HG02840 (cell line): ENCODE measurements around the gene GPR152.
"Not testable (repeated sequence)": the region's sequence is repeated elsewhere in the genome, so short reads cannot be mapped to it uniquely, and the experiment has no call there.

Experiments used
- ATAC-seq: cut with Tn5 transposase; IDR thresholded peaks from one replicate; pipeline ENCODE4 v1.9.1; 2021; ENCODE audit warnings: mild to moderate bottlenecking, moderate library complexity, moderate number of reproducible peaks; ENCODE audit not compliant: unreplicated experiment, low FRiP score

The GPR152 gene

GRCh38 chr11:67466962-67467771 is 14.6 kb upstream of the GPR152 start:
- ATAC-seq = no peak

GRCh38 chr11:67466367-67466766 is 13.8 kb upstream of the GPR152 start:
- no peak for ATAC-seq

GRCh38 chr11:67465530-67465929 is 13.0 kb upstream of the GPR152 start:
- not testable (repeated sequence) for ATAC-seq

- ATAC-seq = no peak
Observed at GRCh38 chr11:67465189-67465510, 12.6 kb upstream of the GPR152 start.

- peak; percentile 40 for ATAC-seq
Observed at GRCh38 chr11:67464411-67465188, 12.1 kb upstream of the GPR152 start.

GRCh38 chr11:67463680-67464410 is 11.3 kb upstream of the GPR152 start:
- ATAC-seq = no peak

- no peak for ATAC-seq
Observed at GRCh38 chr11:67463186-67463585, 10.7 kb upstream of the GPR152 start.

GRCh38 chr11:67458266-67458665 is 5.7 kb upstream of the GPR152 start:
- no peak for ATAC-seq

- ATAC-seq = no peak
Observed at GRCh38 chr11:67457453-67457852, 4.9 kb upstream of the GPR152 start.

- ATAC-seq = no peak
Observed at GRCh38 chr11:67456068-67456705, 3.7 kb upstream of the GPR152 start.

- no peak for ATAC-seq
Observed at GRCh38 chr11:67455054-67455453, 2.5 kb upstream of the GPR152 start, which contains the start of gene CABP4. TSS of gene CABP4 (plus strand) at chr11:67455354. CDS start at chr11:67455424, 70 bp downstream.

GRCh38 chr11:67453816-67454732 is 1.5 kb upstream of the GPR152 start:
- no peak for ATAC-seq

GRCh38 chr11:67451658-67451976 is 912 bp downstream of the GPR152 start:
- no peak for ATAC-seq

GRCh38 chr11:67450796-67451657 is 1.5 kb downstream of the GPR152 start:
- ATAC-seq = no peak

GRCh38 chr11:67449116-67449844 is 3.2 kb downstream of the GPR152 start:
- no peak for ATAC-seq

GRCh38 chr11:67448220-67448609 is 4.3 kb downstream of the GPR152 start:
- ATAC-seq = no peak

GRCh38 chr11:67445515-67445914 is 7.0 kb downstream of the GPR152 start:
- no peak for ATAC-seq
